K562 treated with DMSO at 1 percent for 48 hours (cell line): ENCODE data around the gene SERTAD2. TPM values are rescaled to one million over a fixed set of nuclear protein-coding genes. Genes with fewer than 3 reads are reported as not detected.

ENCODE experiments used
- total RNA-seq: library from RNA; unstranded; fragments of 300-600 nt; gene quantifications from 2 replicates; pipeline ENCODE4 v1.2.3, GENCODE V29; 2022; ENCODE audit warnings: low replicate concordance; ENCODE audit errors: extremely low read depth

The SERTAD2 gene
- total RNA-seq: not detected in 2 replicates

GRCh38 chr2:64653109-64654062 lies at the start of gene SERTAD2:
TSS of gene SERTAD2 (minus strand) at chr2:64653913. CDS start at chr2:64636871, 17,042 bp downstream.

Other genes with a start within 250 kb of the SERTAD2 start
- not detected in 2 replicates for gene LGALSL, start 199.8 kb downstream of the SERTAD2 start, total RNA-seq
- 175 TPM in 1 of 2 replicates, not detected in the other for gene AFTPH, start 129.6 kb downstream of the SERTAD2 start, total RNA-seq